ENCODE measurements around the gene NAALADL2. TPM values are rescaled to one million over a fixed set of nuclear protein-coding genes. Genes with fewer than 3 reads are reported as not detected.

NAALADL2 gene
- total and polyA plus RNA-seq, 2 of the 13 experiments (the other 11 are each of a cell fraction or from before 2014, with no cell fraction given) = 0.08 TPM; not detected in 1

DNA sequence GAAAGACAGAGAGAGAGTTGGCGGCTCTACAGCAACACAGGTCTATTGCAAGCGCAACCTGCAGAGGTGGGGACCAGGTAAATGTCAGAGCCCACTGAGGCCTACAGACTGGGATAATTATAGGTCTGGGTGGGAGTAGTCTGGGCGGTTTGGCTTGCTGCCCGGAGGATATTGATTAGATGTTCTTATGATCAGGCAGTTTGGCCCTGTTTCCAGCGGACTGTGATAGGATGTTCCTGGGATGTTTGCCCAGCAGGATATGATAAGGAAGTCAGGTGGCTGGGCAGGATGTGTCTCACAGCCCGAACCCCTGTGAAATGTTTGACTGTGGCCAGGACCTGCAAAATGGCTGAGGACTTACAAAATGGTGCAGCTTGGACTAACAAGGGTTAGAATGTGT lies 364.9 kb downstream of the NAALADL2 start:
- 18% methylated on average over 6 of the region's 6 CpGs for WGBS (ENCODE audit: low lambda C conversion rate)
- Histone ChIP-seq H3K27me3 (ENCODE audit: control insufficient read depth in 1 of 2, insufficient read depth in 2 of 2, low read length in 2 of 2) (no peaks in the 10 kb centered on the region), H2AFZ (ENCODE audit: low read length) (no peak overlapping the region), H3K4me1 (ENCODE audit: insufficient read depth, low read length) (no peaks in the 10 kb centered on the region), H3K4me2 (ENCODE audit: low read depth, low read length) (no peak overlapping the region), H3K79me2 (ENCODE audit: insufficient read depth, low read length) (no peaks in the 10 kb centered on the region), H3K4me3 (replicated peaks in 1 of 3; ENCODE audit: insufficient read depth in 1 of 3, low read depth in 2 of 3, low read length in 3 of 3) (no peak overlapping the region), H3K36me3 (replicated peaks in 1 of 2; ENCODE audit: control insufficient read depth in 1 of 2, insufficient read depth in 2 of 2, low read length in 2 of 2) (no peaks in the 10 kb centered on the region), H3K9ac (ENCODE audit: insufficient read depth, low read depth, low read length) (no peak overlapping the region), H3K27ac (ENCODE audit: extremely low read length, insufficient read depth, low read length) (no peak overlapping the region), H4K20me1 (ENCODE audit: insufficient read depth, low read length) (no peaks in the 10 kb centered on the region), H3K9me3 (ENCODE audit: low read length) (no peaks in the 10 kb centered on the region)
- intact Hi-C loops (cut with micrococcal nuclease; ENCODE audit: unreplicated experiment) (no loop called here), in situ Hi-C loops (cut with HindIII; ENCODE audit: extremely low pct_ligation_motif_present, low pct_unique_long_range_greater_than_20kb) (no loop called here)
- DNase-seq (ENCODE audit: low spot score) (peak; percentile 1), FAIRE-seq (no peak), ATAC-seq (no peak)
- ChIA-PET CTCF (ENCODE audit: low intra/inter-chr PET ratio, low total read pairs) (no interaction called here), POLR2A (no interaction called here)
- no peak for TF ChIP-seq ZNF296 (CRISPR knock-in tag; conservative IDR thresholded peaks at IDR 0.05)
- TF ChIP-seq, protein P1, sequence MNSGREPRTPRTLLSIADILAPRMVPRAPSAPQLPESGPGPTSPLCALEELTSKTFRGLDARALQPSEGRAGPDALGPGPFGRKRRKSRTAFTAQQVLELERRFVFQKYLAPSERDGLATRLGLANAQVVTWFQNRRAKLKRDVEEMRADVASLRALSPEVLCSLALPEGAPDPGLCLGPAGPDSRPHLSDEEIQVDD (CRISPR knock-in tag; IDR thresholded peaks at IDR 0.05; ENCODE audit: borderline replicate concordance) = no peak
- no peak for TF ChIP-seq NFRKB (IDR thresholded peaks at IDR 0.05)
- TF ChIP-seq NFKBIZ (CRISPR knock-in tag; IDR thresholded peaks at IDR 0.05) = no peak
- TF ChIP-seq ISX (CRISPR knock-in tag; conservative IDR thresholded peaks at IDR 0.05) = no peak
- no peak for TF ChIP-seq CHD2 (IDR thresholded peaks at IDR 0.05; ENCODE audit: low read depth, low read length)
- TF ChIP-seq ZNF800 (CRISPR knock-in tag; IDR thresholded peaks at IDR 0.05) = no peak
- no peak for TF ChIP-seq ZNF326 (CRISPR knock-in tag; IDR thresholded peaks at IDR 0.05; ENCODE audit: borderline replicate concordance)
- no peak for TF ChIP-seq SOX6 (IDR thresholded peaks at IDR 0.05)
- TF ChIP-seq SOX6 (CRISPR knock-in tag; IDR thresholded peaks at IDR 0.05) = no peak
- TF ChIP-seq RBAK (CRISPR knock-in tag; IDR thresholded peaks at IDR 0.05) = no peak
- no peak for TF ChIP-seq DMAP1 (CRISPR knock-in tag; IDR thresholded peaks at IDR 0.05)
- BruUV-seq (replicated peaks) = no TSS peak
